ENCODE measurements around the gene CXCL5. TPM values are rescaled to one million over a fixed set of nuclear protein-coding genes. Genes with fewer than 3 reads are reported as not detected.

Gene CXCL5
- total and polyA plus RNA-seq, 2 of the 4 experiments (the other 2 are of a cell fraction) = 0.14 TPM; not detected in 1

DNA sequence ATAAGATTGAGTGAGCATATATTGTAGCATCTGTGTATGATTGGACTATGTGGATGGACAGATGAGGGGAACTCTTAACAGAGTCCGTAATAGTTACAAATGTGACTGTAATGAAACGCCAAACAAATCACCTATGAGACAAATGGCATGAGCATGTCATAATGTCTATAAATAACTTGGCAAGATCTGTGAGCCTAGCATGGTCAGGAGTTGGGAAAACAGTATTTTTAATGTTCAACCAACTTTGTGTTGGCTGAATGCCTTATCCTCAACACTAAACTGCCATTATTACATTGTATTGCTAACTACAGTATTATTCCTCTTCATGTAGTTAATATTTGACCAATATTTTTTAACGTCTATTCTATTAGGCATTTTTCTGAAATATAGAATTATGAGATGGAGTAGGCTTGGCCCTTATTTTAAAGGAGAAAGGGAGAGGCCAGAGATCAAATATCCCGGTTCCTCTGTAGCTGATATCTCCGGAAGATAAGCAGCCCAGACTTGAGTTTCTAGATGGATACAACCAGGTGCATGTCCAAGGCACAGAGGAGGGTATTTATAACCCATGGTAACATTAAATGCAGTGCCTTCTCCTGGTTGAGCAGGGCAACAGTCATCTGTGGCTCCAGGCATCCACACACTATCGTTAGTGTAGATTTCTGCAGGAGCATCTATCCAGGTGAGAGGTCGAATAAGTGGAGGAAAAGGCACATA is 49.3 kb downstream of the CXCL5 start:
- no peak overlapping the region for H2BK15ac ChIP-seq (ENCODE audit: low read depth, low read length)
- no peak overlapping the region for H3K4me2 ChIP-seq (ENCODE audit: low read depth, low read length)
- no peaks in the 10 kb centered on the region for H3K36me3 ChIP-seq (ENCODE audit: control insufficient read depth, insufficient read depth, low read length)
- CTCF ChIA-PET = no interaction called here
- H3K14ac ChIP-seq (replicated peaks; ENCODE audit: low read depth, low read length) = no peak overlapping the region
- no peaks in the 10 kb centered on the region for H3K9me1 ChIP-seq (ENCODE audit: insufficient read depth, low read length)
- no peaks in the 10 kb centered on the region for H3K79me1 ChIP-seq (ENCODE audit: low read depth in 1 of 2, low read length in 2 of 2)
- POLR2A ChIA-PET (ENCODE audit: unreplicated experiment) = no interaction called here
- H2BK20ac ChIP-seq (ENCODE audit: low read depth, low read length) = no peak overlapping the region
- intact Hi-C loops (cut with micrococcal nuclease) = no loop called here
- H2BK5ac ChIP-seq (ENCODE audit: low read depth, low read length, poor library complexity, severe bottlenecking) = no peak overlapping the region
- no peak overlapping the region for H2AK9ac ChIP-seq (replicated peaks; ENCODE audit: low read depth, low read length, poor library complexity)
- H2BK120ac ChIP-seq (ENCODE audit: low read depth, low read length) = no peak overlapping the region
- H3K18ac ChIP-seq (ENCODE audit: low read depth, low read length) = no peak overlapping the region
- DNase-seq = no peak
- in situ Hi-C loops (cut with MboI; ENCODE audit: low sequenced_read_pairs) = no loop called here
- H3K4me3 ChIP-seq (ENCODE audit: insufficient read depth, low read depth, low read length) = no peak overlapping the region
- H3K27ac ChIP-seq (ENCODE audit: insufficient read depth, low read length) = no peak overlapping the region
- H4K91ac ChIP-seq (ENCODE audit: insufficient read depth, low read depth, low read length) = no peak overlapping the region
- no peak overlapping the region for H4K8ac ChIP-seq (ENCODE audit: low read depth in 2 of 2, low read length in 2 of 2)
- no TSS peak for BruUV-seq (replicated peaks)
- no peak overlapping the region for H3K56ac ChIP-seq (ENCODE audit: extremely low read depth, insufficient read depth, low read length)
- TF ChIP-seq, protein P1, sequence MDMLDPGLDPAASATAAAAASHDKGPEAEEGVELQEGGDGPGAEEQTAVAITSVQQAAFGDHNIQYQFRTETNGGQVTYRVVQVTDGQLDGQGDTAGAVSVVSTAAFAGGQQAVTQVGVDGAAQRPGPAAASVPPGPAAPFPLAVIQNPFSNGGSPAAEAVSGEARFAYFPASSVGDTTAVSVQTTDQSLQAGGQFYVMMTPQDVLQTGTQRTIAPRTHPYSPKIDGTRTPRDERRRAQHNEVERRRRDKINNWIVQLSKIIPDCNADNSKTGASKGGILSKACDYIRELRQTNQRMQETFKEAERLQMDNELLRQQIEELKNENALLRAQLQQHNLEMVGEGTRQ (IDR thresholded peaks at IDR 0.05; ENCODE audit: low read depth, low read length) = no peak
- TF ChIP-seq, protein P2, sequence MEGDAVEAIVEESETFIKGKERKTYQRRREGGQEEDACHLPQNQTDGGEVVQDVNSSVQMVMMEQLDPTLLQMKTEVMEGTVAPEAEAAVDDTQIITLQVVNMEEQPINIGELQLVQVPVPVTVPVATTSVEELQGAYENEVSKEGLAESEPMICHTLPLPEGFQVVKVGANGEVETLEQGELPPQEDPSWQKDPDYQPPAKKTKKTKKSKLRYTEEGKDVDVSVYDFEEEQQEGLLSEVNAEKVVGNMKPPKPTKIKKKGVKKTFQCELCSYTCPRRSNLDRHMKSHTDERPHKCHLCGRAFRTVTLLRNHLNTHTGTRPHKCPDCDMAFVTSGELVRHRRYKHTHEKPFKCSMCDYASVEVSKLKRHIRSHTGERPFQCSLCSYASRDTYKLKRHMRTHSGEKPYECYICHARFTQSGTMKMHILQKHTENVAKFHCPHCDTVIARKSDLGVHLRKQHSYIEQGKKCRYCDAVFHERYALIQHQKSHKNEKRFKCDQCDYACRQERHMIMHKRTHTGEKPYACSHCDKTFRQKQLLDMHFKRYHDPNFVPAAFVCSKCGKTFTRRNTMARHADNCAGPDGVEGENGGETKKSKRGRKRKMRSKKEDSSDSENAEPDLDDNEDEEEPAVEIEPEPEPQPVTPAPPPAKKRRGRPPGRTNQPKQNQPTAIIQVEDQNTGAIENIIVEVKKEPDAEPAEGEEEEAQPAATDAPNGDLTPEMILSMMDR (conservative IDR thresholded peaks at IDR 0.05; ENCODE audit: low read depth, low read length) = no peak
- TF ChIP-seq RFX5 (IDR thresholded peaks at IDR 0.05; ENCODE audit: low read depth, low read length) (no peak), RAD21 (IDR thresholded peaks at IDR 0.05; ENCODE audit: low read length) (no peak), SMC3 (IDR thresholded peaks at IDR 0.05; ENCODE audit: low read depth, low read length) (no peak), MAFK (IDR thresholded peaks at IDR 0.05; ENCODE audit: low read depth, low read length) (no peak), BHLHE40 (IDR thresholded peaks at IDR 0.05; ENCODE audit: low read depth, low read length) (no peak), MAZ (IDR thresholded peaks at IDR 0.05; ENCODE audit: borderline replicate concordance, low read depth, low read length) (no peak), NFE2L2 (IDR thresholded peaks at IDR 0.05; ENCODE audit: low read depth, low read length) (no peak), CHD1 (IDR thresholded peaks at IDR 0.05; ENCODE audit: low read depth, low read length) (no peak), FOS (IDR thresholded peaks at IDR 0.05; ENCODE audit: low read depth, low read length) (no peak), CEBPB (IDR thresholded peaks at IDR 0.05; ENCODE audit: low read depth, low read length) (no peak), MXI1 (IDR thresholded peaks at IDR 0.05; ENCODE audit: borderline replicate concordance, low read depth, low read length) (no peak)
- TF ChIP-seq, protein P3, sequence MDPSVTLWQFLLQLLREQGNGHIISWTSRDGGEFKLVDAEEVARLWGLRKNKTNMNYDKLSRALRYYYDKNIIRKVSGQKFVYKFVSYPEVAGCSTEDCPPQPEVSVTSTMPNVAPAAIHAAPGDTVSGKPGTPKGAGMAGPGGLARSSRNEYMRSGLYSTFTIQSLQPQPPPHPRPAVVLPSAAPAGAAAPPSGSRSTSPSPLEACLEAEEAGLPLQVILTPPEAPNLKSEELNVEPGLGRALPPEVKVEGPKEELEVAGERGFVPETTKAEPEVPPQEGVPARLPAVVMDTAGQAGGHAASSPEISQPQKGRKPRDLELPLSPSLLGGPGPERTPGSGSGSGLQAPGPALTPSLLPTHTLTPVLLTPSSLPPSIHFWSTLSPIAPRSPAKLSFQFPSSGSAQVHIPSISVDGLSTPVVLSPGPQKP (IDR thresholded peaks at IDR 0.05; ENCODE audit: borderline replicate concordance, low read depth, low read length) = no peak
- ATAC-seq (ENCODE audit: low read depth) = no peak
- H4K20me1 ChIP-seq (ENCODE audit: insufficient read depth, low read length) = no peaks in the 10 kb centered on the region
- no peak overlapping the region for H3K9ac ChIP-seq (ENCODE audit: low read depth, low read length)
- H3K23ac ChIP-seq (ENCODE audit: low read depth, low read length) = no peak overlapping the region
- H3K9me3 ChIP-seq (ENCODE audit: control insufficient read depth, insufficient read depth, low read length) = no peaks in the 10 kb centered on the region
- no CpG with 5 or more reads among the region's 7 CpGs for WGBS, 2 experiments (ENCODE audit: extremely low coverage in 2 of 2, insufficient read length in 1 of 2)
- H4K5ac ChIP-seq (ENCODE audit: low read depth, low read length) = no peak overlapping the region
- H3K27me3 ChIP-seq (ENCODE audit: control insufficient read depth, insufficient read depth, low read length) = peaks cover 28% of the 10 kb centered on the region
- no peak overlapping the region for H3K4ac ChIP-seq (ENCODE audit: low read depth, low read length)
- dilution Hi-C loops (cut with HindIII; ENCODE audit: low sequenced_read_pairs, unreplicated experiment) = no loop called here
- no peaks in the 10 kb centered on the region for H3K4me1 ChIP-seq (ENCODE audit: control insufficient read depth, insufficient read depth, low read length)
- no peak overlapping the region for H2AK5ac ChIP-seq (ENCODE audit: low read depth, low read length)
- H2AFZ ChIP-seq (replicated peaks; ENCODE audit: low read length, poor library complexity) = no peak overlapping the region
